SK-N-SH (cell line): ENCODE measurements around the gene COQ8B. TPM values are rescaled to one million over a fixed set of nuclear protein-coding genes. Genes with fewer than 3 reads are reported as not detected.
"Not testable (repeated sequence)": the region's sequence is repeated elsewhere in the genome, so short reads cannot be mapped to it uniquely, and the experiment has no call there.

Experiments
- CTCF ChIA-PET: fragments of 300-600, 350-600 bp; formaldehyde crosslinking; extraction: SDS; loops from one replicate; lab custom pipeline; 2021; lab: Yijun Ruan, JAX
- POLR2A ChIA-PET: fragments of 350-600 bp; sonication (Branson Sonifier 250); formaldehyde crosslinking; extraction: SDS; loops from one replicate; lab custom pipeline; 2020; ENCODE audit warnings: antibody characterized with exemption, inconsistent platforms; lab: Yijun Ruan, JAX
- DNase-seq: peaks from one replicate; pipeline ENCODE4 v3.0.0; 2012
- H2AFZ ChIP-seq: fragments of 200-600 bp; sonication (generic); 2 replicates; pipeline ENCODE4 v1.8.1; 2016; ENCODE audit warnings: antibody characterized with exemption, mild to moderate bottlenecking, low read depth
- H3F3A ChIP-seq: fragments of 200-600 bp; sonication (generic); replicated peaks from 2 replicates; pipeline ENCODE3; 2016; ENCODE audit warnings: antibody characterized with exemption, mild to moderate bottlenecking; ENCODE audit not compliant: insufficient read depth
- H3K27ac ChIP-seq, 2 experiments: fragments of 200-500 bp in 1 of 2; fragments of 200-600 bp in 1 of 2; sonication (Bioruptor generic) in 1 of 2; sonication (generic), shearing (Covaris generic) in 1 of 2; 2 replicates each; pipeline versions ENCODE4 v1.5.1 to v1.6.1; 2014 to 2016; ENCODE audit warnings: low read depth in 2 of 2, inconsistent platforms in 1 of 2, low read length in 1 of 2, mild to moderate bottlenecking in 1 of 2, mixed read lengths in 1 of 2
- H3K27me3 ChIP-seq: fragments of 200-600 bp; sonication (generic), shearing (Covaris generic); 2 replicates; pipeline ENCODE4 v1.6.1; 2016; ENCODE audit warnings: mixed run types; ENCODE audit not compliant: insufficient read depth
- H3K36me3 ChIP-seq, 2 experiments: fragments of 200-500 bp in 1 of 2; fragments of 200-600 bp in 1 of 2; sonication (Bioruptor generic) in 1 of 2; sonication (generic) in 1 of 2; replicated peaks in 1 of 2; 2 replicates each; pipeline versions ENCODE3 to v1.5.1; 2014 to 2016; ENCODE audit warnings: low read length in 1 of 2, mild to moderate bottlenecking in 1 of 2; ENCODE audit not compliant: insufficient read depth in 2 of 2, control insufficient read depth in 1 of 2
- H3K4me1 ChIP-seq, 2 experiments: fragments of 200-500 bp in 1 of 2; fragments of 200-600 bp in 1 of 2; sonication (Bioruptor generic) in 1 of 2; sonication (generic), shearing (Covaris generic) in 1 of 2; 2 replicates each; pipeline versions ENCODE4 v1.5.1 to v1.6.1; 2014 to 2016; ENCODE audit warnings: low read depth in 1 of 2, low read length in 1 of 2, mixed run types in 1 of 2; ENCODE audit not compliant: insufficient read depth in 2 of 2, control insufficient read depth in 1 of 2
- H3K4me2 ChIP-seq: fragments of 200-600 bp; sonication (generic), shearing (Covaris generic); 2 replicates; pipeline ENCODE4 v1.6.1; 2017; ENCODE audit warnings: mixed run types
- H3K4me3 ChIP-seq, 2 experiments: fragments of 200-500 bp in 1 of 2; fragments of 200-600 bp in 1 of 2; sonication (Bioruptor generic) in 1 of 2; sonication (generic), shearing (Covaris generic) in 1 of 2; 2 replicates each; pipeline versions ENCODE4 v1.5.1 to v1.8.1; 2014 to 2016; ENCODE audit warnings: low read depth in 2 of 2, inconsistent platforms in 1 of 2, low read length in 1 of 2, mild to moderate bottlenecking in 1 of 2, mixed read lengths in 1 of 2, moderate library complexity in 1 of 2
- H3K79me2 ChIP-seq: fragments of 200-600 bp; sonication (generic); 2 replicates; pipeline ENCODE4 v1.8.1; 2017; ENCODE audit warnings: mild to moderate bottlenecking; ENCODE audit not compliant: insufficient read depth
- H3K9ac ChIP-seq: fragments of 200-600 bp; sonication (generic); 2 replicates; pipeline ENCODE4 v1.6.1; 2017; ENCODE audit warnings: mixed run types
- H3K9me2 ChIP-seq: fragments of 200-600 bp; sonication (generic); 2 replicates; pipeline ENCODE4 v1.6.1; 2017; ENCODE audit warnings: mixed run types
- H3K9me3 ChIP-seq: fragments of 200-600 bp; sonication (generic); 2 replicates; pipeline ENCODE4 v1.6.1; 2017; ENCODE audit warnings: mixed run types, mild to moderate bottlenecking, moderate library complexity
- H4K20me1 ChIP-seq: fragments of 200-600 bp; sonication (generic); 2 replicates; pipeline ENCODE4 v1.6.1; 2017; ENCODE audit warnings: mild to moderate bottlenecking, mixed run types; ENCODE audit not compliant: insufficient read depth
- FOSL2 ChIP-seq: IDR thresholded peaks from 2 replicates; pipeline ENCODE4 v1.4.0; 2012; ENCODE audit warnings: low read depth, mild to moderate bottlenecking, moderate library complexity, borderline replicate concordance
- FOXM1 ChIP-seq: IDR thresholded peaks from 2 replicates; pipeline ENCODE4 v1.4.0; 2012; ENCODE audit warnings: low read depth, mild to moderate bottlenecking
- GABPA ChIP-seq: IDR thresholded peaks from 2 replicates; pipeline ENCODE4 v1.4.0; 2012; ENCODE audit warnings: low read depth, mild to moderate bottlenecking
- JUND ChIP-seq: IDR thresholded peaks from 2 replicates; pipeline ENCODE4 v1.4.0; 2012
- MEF2A ChIP-seq: IDR thresholded peaks from 2 replicates; pipeline ENCODE4 v1.4.0; 2012; ENCODE audit warnings: low read depth, borderline replicate concordance
- MXI1 ChIP-seq: IDR thresholded peaks from 2 replicates; pipeline ENCODE4 v1.6.1; 2012; ENCODE audit warnings: mild to moderate bottlenecking, low read depth, low read length, improper control_type of control experiment
- NFIC ChIP-seq: IDR thresholded peaks from 2 replicates; pipeline ENCODE4 v1.4.0; 2012; ENCODE audit warnings: borderline replicate concordance
- NRF1 ChIP-seq: IDR thresholded peaks from 2 replicates; pipeline ENCODE4 v1.6.1; 2012; ENCODE audit warnings: low read depth, mild to moderate bottlenecking, low read length
- POLR2AphosphoS5 ChIP-seq: IDR thresholded peaks from 2 replicates; pipeline ENCODE4 v1.6.1; 2012; ENCODE audit warnings: low read depth, low read length
- RAD21 ChIP-seq: IDR thresholded peaks from 2 replicates; pipeline ENCODE4 v1.6.1; 2012; ENCODE audit warnings: mild to moderate bottlenecking, low read length
- RCOR1 ChIP-seq: fragments of 150-350 bp; IDR thresholded peaks from 2 replicates; pipeline ENCODE4 v1.6.1; 2017; ENCODE audit warnings: antibody characterized with exemption, low read length
- RFX5 ChIP-seq: IDR thresholded peaks from 2 replicates; pipeline ENCODE4 v1.6.1; 2012; ENCODE audit warnings: mild to moderate bottlenecking, improper control_type of control experiment, low read length
- TCF12 ChIP-seq: IDR thresholded peaks from 2 replicates; pipeline ENCODE4 v1.4.0; 2012
- TEAD4 ChIP-seq: IDR thresholded peaks from 2 replicates; pipeline ENCODE4 v1.4.0; 2012; ENCODE audit warnings: mild to moderate bottlenecking, borderline replicate concordance; ENCODE audit not compliant: insufficient read depth
- WGBS: methylation state at CpG from one replicate; pipeline ENCODE4 v1.1.6; 2017; ENCODE audit warnings: low lambda C conversion rate; 5-methylcytosine and 5-hydroxymethylcytosine counted together
- polyA plus RNA-seq, 3 experiments: library from polyadenylated mRNA; depleted of rRNA; stranded (reverse); fragments of >200 nt; gene quantifications; 2 replicates each; pipeline ENCODE4 v1.2.3, GENCODE V29; 2012
- TF ChIP-seq, protein P1 (sequence below): IDR thresholded peaks from 2 replicates; pipeline ENCODE4 v1.4.0; 2012; ENCODE audit warnings: low read depth
- TF ChIP-seq, protein P2 (sequence below): IDR thresholded peaks from 2 replicates; pipeline ENCODE4 v1.6.1; 2012; ENCODE audit warnings: mild to moderate bottlenecking, low read depth, low read length, moderate library complexity
- TF ChIP-seq, protein P3 (sequence below): IDR thresholded peaks from 2 replicates; pipeline ENCODE4 v1.4.0; 2012; ENCODE audit warnings: low read depth, borderline replicate concordance

The COQ8B gene
- polyA plus RNA-seq, 1 of the 3 experiments (the other 2 are of a cell fraction), result 43.8 TPM

DNA sequence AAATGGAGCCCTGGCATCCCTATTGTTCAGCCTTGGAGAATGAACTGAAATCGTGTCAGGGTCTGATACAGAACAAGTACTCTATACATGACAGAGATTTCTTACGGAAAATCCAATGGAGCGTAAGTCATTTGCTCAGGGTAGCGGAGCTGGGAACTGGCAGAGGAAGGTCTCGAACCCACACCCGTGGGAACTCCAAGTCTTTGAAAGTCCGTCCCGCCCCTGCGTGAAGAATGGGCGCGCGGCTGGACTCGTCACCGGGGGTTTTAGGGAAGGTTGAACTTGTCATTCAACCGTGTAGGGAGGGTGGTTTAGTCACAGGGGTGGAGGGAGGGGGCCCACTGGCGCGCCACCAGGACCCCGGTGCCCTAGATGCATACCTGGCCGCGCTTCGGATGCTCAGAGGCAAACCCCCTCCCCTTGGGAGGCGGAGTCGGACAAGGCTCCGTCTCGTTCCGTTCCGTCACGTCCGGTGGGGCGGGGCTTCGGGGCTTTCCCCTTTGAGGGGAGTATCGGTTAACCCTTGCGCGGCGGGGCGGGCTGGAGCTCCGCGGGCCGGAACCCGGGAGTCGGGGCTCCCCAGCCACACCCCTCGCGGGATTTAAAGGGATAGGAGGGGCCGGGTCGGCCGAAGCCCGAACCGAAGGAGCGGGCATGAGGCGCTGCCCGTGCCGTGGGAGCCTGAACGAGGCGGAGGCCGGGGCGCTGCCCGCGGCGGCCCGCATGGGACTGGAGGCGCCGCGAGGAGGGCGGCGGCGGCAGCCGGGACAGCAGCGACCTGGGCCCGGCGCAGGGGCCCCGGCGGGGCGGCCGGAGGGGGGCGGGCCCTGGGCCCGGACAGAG lies at the start of gene COQ8B, which contains the start of gene ITPKC (continued):
- peak; percentile 78 for TF ChIP-seq GABPA
- TF ChIP-seq RCOR1, result no peak; the same call in 1 of the 2 replicates
- no peak; the same call in 1 of the 2 replicates for TF ChIP-seq FOSL2
- TF ChIP-seq NFIC, result no peak; the same call in 1 of the 2 replicates
- TF ChIP-seq JUND, result no peak
- TF ChIP-seq TEAD4, result no peak
- TF ChIP-seq, protein P1, sequence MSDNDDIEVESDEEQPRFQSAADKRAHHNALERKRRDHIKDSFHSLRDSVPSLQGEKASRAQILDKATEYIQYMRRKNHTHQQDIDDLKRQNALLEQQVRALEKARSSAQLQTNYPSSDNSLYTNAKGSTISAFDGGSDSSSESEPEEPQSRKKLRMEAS, result peak; percentile 35; the same call in 1 of the 2 replicates
- 0 out of 2 replicates have a peak, but pooled peaks have one; percentile 24 for TF ChIP-seq RFX5
- TF ChIP-seq NRF1, result no peak
- TF ChIP-seq, protein P2, sequence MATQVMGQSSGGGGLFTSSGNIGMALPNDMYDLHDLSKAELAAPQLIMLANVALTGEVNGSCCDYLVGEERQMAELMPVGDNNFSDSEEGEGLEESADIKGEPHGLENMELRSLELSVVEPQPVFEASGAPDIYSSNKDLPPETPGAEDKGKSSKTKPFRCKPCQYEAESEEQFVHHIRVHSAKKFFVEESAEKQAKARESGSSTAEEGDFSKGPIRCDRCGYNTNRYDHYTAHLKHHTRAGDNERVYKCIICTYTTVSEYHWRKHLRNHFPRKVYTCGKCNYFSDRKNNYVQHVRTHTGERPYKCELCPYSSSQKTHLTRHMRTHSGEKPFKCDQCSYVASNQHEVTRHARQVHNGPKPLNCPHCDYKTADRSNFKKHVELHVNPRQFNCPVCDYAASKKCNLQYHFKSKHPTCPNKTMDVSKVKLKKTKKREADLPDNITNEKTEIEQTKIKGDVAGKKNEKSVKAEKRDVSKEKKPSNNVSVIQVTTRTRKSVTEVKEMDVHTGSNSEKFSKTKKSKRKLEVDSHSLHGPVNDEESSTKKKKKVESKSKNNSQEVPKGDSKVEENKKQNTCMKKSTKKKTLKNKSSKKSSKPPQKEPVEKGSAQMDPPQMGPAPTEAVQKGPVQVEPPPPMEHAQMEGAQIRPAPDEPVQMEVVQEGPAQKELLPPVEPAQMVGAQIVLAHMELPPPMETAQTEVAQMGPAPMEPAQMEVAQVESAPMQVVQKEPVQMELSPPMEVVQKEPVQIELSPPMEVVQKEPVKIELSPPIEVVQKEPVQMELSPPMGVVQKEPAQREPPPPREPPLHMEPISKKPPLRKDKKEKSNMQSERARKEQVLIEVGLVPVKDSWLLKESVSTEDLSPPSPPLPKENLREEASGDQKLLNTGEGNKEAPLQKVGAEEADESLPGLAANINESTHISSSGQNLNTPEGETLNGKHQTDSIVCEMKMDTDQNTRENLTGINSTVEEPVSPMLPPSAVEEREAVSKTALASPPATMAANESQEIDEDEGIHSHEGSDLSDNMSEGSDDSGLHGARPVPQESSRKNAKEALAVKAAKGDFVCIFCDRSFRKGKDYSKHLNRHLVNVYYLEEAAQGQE, result no peak

- H3K9me2 ChIP-seq, H3K4me2 ChIP-seq, H3F3A ChIP-seq, DNase-seq, CTCF ChIA-PET, H3K79me2 ChIP-seq, H3K27me3 ChIP-seq, H4K20me1 ChIP-seq, H3K4me1 ChIP-seq, POLR2A ChIA-PET, H3K27ac ChIP-seq, H3K9ac ChIP-seq, H3K9me3 ChIP-seq, H3K4me3 ChIP-seq, H2AFZ ChIP-seq: not testable (repeated sequence)
- H3K36me3 ChIP-seq, result peaks cover 14 to 43% of the 10 kb centered on the region in 2 experiments
- WGBS, result 94% methylated on average over 13 of the region's 13 CpGs
Observed at GRCh38 chr19:40766385-40766784, 49.7 kb upstream of the COQ8B start.

- Histone ChIP-seq H2AFZ (no peak overlapping the region), H3K79me2 (peaks cover 14% of the 10 kb centered on the region; the same call in 1 of the 2 replicates), H4K20me1 (no peaks in the 10 kb centered on the region), H3K4me1 (no peaks in the 10 kb centered on the region), H3K4me2 (no peak overlapping the region), H3K9me2 (no peaks in the 10 kb centered on the region), H3K27ac (no peak overlapping the region), H3K27me3 (no peaks in the 10 kb centered on the region), H3F3A (peaks cover 4% of the 10 kb centered on the region), H3K9ac (no peak overlapping the region), H3K9me3 (no peaks in the 10 kb centered on the region), H3K36me3 (peaks cover 30 to 59% of the 10 kb centered on the region in 2 experiments), H3K4me3 (no peak overlapping the region)
- no peak for DNase-seq
- 93% methylated on average over 10 of the region's 10 CpGs for WGBS
- POLR2A ChIA-PET, result no interaction called here
- CTCF ChIA-PET, result no interaction called here
- TF ChIP-seq, protein P1, result no peak
- TF ChIP-seq FOXM1 (no peak), RCOR1 (no peak), MEF2A (no peak), MXI1 (no peak), POLR2AphosphoS5 (no peak), RAD21 (no peak), JUND (no peak), TCF12 (no peak)
- TF ChIP-seq, protein P3, sequence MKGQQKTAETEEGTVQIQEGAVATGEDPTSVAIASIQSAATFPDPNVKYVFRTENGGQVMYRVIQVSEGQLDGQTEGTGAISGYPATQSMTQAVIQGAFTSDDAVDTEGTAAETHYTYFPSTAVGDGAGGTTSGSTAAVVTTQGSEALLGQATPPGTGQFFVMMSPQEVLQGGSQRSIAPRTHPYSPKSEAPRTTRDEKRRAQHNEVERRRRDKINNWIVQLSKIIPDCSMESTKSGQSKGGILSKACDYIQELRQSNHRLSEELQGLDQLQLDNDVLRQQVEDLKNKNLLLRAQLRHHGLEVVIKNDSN, result no peak
Observed at GRCh38 chr19:40763963-40764362, 47.3 kb upstream of the COQ8B start.
